C4-2B (cell line): ENCODE measurements around the gene EXOC6.

Source experiments
- CTCF ChIP-seq: fragments of 450-650 bp; conservative IDR thresholded peaks from 2 replicates; pipeline ENCODE4 v1.5.1; 2017; ENCODE audit warnings: mild to moderate bottlenecking
- ZFX ChIP-seq: fragments of 450-650 bp; IDR thresholded peaks from 2 replicates; pipeline ENCODE4 v1.6.1; 2017

GRCh38 chr10:92967641-92968040, 119.3 kb downstream of the EXOC6 start:
- TF ChIP-seq CTCF, result no peak
- no peak for TF ChIP-seq ZFX
